Thymus (tissue), 11 donors: ENCODE data around the gene OLIG2. TPM values are rescaled to one million over a fixed set of nuclear protein-coding genes. Genes with fewer than 3 reads are reported as not detected.

ENCODE experiments used
- DNase-seq, 9 donors: peaks; one replicate each; pipeline ENCODE4 v3.0.0-alpha.2; 2013; ENCODE audit warnings: low spot score in 9 of 9, low read depth in 6 of 9, missing footprints in 1 of 9
- H3K27ac ChIP-seq, 2 donors: one replicate each; pipeline ENCODE4 v1.5.1; 2013; ENCODE audit warnings: control low read depth in 1 of 2, low read depth in 1 of 2, low read length in 1 of 2, mild to moderate bottlenecking in 1 of 2, moderate library complexity in 1 of 2
- H3K27me3 ChIP-seq, 2 donors: one replicate each; pipeline ENCODE4 v1.5.1; 2013; ENCODE audit warnings: low read length in 1 of 2; ENCODE audit not compliant: control insufficient read depth in 2 of 2, insufficient read depth in 1 of 2
- H3K36me3 ChIP-seq, 2 donors: one replicate each; pipeline ENCODE4 v1.5.1; 2013; ENCODE audit warnings: low read length in 1 of 2, mild to moderate bottlenecking in 1 of 2, moderate library complexity in 1 of 2; ENCODE audit not compliant: control insufficient read depth in 2 of 2, insufficient read depth in 2 of 2
- H3K4me1 ChIP-seq, 2 donors: one replicate each; pipeline ENCODE4 v1.5.1; 2013; ENCODE audit warnings: low read length in 2 of 2; ENCODE audit not compliant: control insufficient read depth in 2 of 2, insufficient read depth in 2 of 2
- H3K4me3 ChIP-seq, 2 donors: one replicate each; pipeline ENCODE4 v1.5.1; 2013; ENCODE audit warnings: low read length in 2 of 2, control low read depth in 1 of 2, mild to moderate bottlenecking in 1 of 2
- H3K9me3 ChIP-seq, 2 donors: one replicate each; pipeline ENCODE4 v1.5.1; 2013; ENCODE audit warnings: low read length in 1 of 2, mild to moderate bottlenecking in 1 of 2; ENCODE audit not compliant: control insufficient read depth in 2 of 2, insufficient read depth in 1 of 2
- WGBS: extraction: QIAGEN DNeasy Blood & Tissue Kit; methylation state at CpG from one replicate; pipeline ENCODE4 v1.1.7; 2013; 5-methylcytosine and 5-hydroxymethylcytosine counted together
- polyA plus RNA-seq: library from polyadenylated mRNA; stranded (reverse); fragments of 200-250 nt; gene quantifications from one replicate; pipeline ENCODE4 v1.2.3, GENCODE V29; 2013
- total RNA-seq: library from RNA; stranded (reverse); fragments of 120-200 nt; gene quantifications from one replicate; pipeline ENCODE4 v1.2.4, GENCODE V29; 2013
- donor health status: healthy.

The OLIG2 gene
- total and polyA plus RNA-seq, 2 donors: 0.02 to 0.05 TPM

DNA sequence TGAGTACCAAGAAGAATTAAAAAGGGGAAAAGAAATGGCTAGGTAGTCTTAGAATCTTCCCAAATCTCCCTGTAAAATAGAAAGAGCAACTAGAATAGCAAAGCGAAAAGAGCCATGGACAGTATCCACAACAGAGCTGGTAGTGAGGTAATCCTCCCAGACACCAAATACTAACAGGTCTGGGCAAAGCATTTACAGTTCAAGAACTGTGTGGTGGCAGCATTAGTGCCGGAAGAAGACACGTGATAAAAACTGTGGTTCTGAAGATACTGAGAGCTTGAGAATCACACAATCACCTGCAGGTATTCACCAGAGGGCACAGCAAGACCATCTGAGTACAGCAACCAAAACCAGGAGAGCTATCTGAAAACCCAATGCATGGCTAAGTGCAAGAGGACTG, 31.8 kb upstream of the OLIG2 start:
- Histone ChIP-seq H3K4me3 (no peak overlapping the region), H3K27ac (no peak overlapping the region), H3K36me3 (no peaks in the 10 kb centered on the region), H3K27me3 (peaks cover 0 to 13% of the 10 kb centered on the region in 2 donors), H3K9me3 (no peaks in the 10 kb centered on the region), H3K4me1 (no peaks in the 10 kb centered on the region)
- no peak for DNase-seq
- 90% methylated on average over 3 of the region's 3 CpGs for WGBS

DNA sequence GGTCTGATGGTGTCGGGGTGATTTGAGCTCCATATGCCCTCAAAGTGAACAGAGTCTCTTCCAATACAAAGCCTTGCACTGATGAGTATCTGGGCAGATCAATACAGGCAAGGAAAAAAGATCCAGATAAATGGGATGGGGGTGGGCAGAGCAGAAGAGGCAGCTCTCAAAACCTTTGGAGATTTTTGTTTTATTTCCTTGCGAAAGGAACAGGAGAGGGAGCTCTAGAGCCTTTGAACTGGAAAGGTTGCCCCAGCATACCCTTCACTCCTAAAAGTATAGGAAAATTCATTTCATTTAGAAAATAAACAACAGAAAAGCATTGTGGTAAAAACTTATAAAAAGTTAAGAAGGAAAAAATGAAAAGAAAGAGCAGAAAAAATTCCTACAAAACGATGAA, 31.4 kb upstream of the OLIG2 start:
- no peak overlapping the region for H3K27ac ChIP-seq
- 54% methylated on average over 3 of the region's 3 CpGs for WGBS
- peaks cover 0 to 11% of the 10 kb centered on the region in 2 donors for H3K27me3 ChIP-seq
- no peaks in the 10 kb centered on the region for H3K9me3 ChIP-seq
- no peak overlapping the region for H3K4me3 ChIP-seq
- no peaks in the 10 kb centered on the region for H3K36me3 ChIP-seq
- no peaks in the 10 kb centered on the region for H3K4me1 ChIP-seq
- peak in 3 of 9 donors; percentile 3 to 16 (median 6) for DNase-seq

DNA sequence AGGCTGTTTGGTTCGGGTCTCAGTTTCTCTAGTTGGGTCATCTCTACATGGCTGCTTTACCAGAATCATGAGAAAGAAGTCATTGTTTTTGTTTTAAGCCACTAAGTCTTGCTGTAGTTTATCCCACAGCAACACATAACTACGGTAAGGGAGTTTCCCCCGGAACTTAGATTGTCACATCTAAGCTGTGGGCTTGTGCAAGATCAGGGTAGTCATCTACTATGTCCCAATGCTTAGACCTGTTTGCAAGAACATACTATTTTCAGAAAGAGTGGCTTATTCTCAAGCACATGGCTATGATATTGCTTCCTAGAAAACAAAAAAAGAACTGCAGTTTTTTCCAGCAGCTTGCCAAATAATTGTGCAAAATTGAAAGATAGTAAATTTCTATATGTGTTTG, 18.0 kb upstream of the OLIG2 start:
- Histone ChIP-seq H3K4me3 (no peak overlapping the region), H3K27me3 (peaks cover 0 to 23% of the 10 kb centered on the region in 2 donors), H3K36me3 (no peaks in the 10 kb centered on the region), H3K27ac (no peak overlapping the region), H3K4me1 (no peaks in the 10 kb centered on the region), H3K9me3 (no peaks in the 10 kb centered on the region)
- DNase-seq: no peak
- 96% methylated on average over 3 of the region's 3 CpGs for WGBS

DNA sequence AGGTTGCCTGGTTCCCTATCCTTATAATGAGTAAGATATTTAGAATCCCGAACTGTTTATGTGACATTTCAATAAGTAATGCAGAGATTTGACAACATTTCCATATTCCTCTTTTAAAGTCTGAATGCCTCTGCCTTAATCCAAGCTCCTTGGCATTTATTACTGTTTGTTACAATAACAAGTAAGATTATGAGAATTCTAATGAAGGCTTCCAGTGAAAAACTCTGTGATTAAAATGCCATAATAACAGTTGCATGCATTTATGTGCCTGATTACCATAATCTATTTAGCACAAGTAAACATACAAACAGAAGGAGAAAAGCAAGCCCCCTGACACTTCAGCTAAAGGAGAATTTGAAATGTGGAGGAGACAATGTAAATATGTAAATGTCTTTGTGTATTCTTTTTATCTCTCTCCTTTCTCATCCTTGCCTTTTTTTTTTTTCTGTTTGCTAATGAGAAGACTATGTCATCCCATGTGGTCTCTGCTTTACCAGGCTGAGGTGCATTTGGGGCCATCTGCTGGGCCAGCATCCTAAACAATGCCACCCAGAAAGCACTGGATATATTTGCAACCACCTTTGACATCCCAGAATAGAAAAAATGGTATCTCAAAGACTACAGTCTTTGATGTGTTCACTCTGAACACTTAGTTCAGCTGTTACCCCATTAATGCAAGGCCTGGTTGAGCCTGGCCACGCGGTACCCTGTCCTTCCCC, 17.2 kb upstream of the OLIG2 start:
- Histone ChIP-seq H3K27ac (no peak overlapping the region), H3K27me3 (peaks cover 0 to 28% of the 10 kb centered on the region in 2 donors)

DNA sequence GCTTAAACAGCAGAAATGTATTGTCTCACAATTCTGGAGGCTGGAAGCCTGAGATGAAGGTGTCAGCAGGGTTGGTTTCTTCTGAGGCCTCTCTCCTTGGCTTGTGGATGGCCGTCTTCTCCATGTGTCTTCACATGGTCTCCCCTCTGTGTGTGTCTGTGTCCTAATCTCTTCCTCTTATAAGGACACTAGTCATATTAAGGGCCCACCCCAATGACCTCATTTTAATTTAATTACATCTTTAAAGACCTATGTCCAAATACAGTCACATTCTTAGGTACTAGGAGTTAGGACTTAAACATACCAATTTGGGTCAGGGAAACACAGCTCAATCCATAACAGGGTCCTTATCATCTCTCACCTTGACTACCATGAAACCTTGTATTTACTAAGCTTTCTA, 14.8 kb upstream of the OLIG2 start:
- no peak for DNase-seq
- H3K4me1 ChIP-seq: no peaks in the 10 kb centered on the region
- H3K9me3 ChIP-seq: no peaks in the 10 kb centered on the region
- no peaks in the 10 kb centered on the region for H3K36me3 ChIP-seq
- peaks cover under 1 to 48% of the 10 kb centered on the region in 2 donors for H3K27me3 ChIP-seq
- WGBS: 94% methylated on average over 1 of the region's 1 CpG
- H3K27ac ChIP-seq: no peak overlapping the region
- no peak overlapping the region for H3K4me3 ChIP-seq

More for the DNA sequence above, 17.2 kb upstream of the OLIG2 start:
- Histone ChIP-seq H3K9me3 (no peaks in the 10 kb centered on the region), H3K4me3 (no peak overlapping the region), H3K4me1 (no peaks in the 10 kb centered on the region), H3K36me3 (no peaks in the 10 kb centered on the region)
- 82% methylated on average over 3 of the region's 3 CpGs for WGBS
- no peak for DNase-seq

DNA sequence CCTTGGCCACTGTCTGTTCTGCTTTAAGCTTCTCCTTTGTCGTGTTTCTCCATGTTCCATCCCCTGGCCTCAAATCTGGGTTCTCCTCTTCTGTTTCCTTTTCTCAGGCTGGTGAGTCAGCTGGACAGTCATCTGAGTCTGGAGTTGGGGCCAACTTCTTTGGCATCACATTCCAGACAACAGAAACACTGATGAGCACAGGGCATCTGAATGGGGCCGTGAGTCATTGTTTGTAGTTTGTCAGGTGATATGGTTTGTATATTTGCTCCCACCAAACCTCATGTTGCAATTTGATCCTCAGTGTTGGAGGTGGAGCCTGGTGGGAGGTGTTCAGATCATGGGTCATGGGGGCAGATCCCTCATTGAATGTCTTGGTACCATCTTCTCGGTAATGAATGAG, 14.3 kb upstream of the OLIG2 start:
- H3K27ac ChIP-seq: no peak overlapping the region

DNA sequence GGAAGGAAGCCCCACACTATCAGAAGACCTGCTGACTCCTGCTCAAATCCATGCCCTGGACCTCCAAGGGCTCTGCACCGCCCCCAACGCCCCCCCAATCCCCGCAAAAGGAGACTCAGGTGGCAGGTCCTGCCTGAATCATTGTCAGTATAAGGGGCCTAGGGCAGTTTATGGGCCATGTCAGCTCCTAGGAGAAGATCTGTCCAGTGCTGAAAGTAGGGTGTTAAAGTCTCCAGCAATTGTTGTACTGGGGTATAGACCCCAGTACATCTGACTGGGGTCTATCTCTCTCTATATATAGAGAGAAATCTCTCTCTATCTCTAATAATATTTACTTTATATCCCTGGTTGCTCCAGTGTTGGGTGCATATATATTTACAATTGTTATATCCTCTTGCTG, 12.1 kb upstream of the OLIG2 start:
- Histone ChIP-seq H3K27ac (no peak overlapping the region), H3K36me3 (no peaks in the 10 kb centered on the region), H3K9me3 (no peaks in the 10 kb centered on the region), H3K4me1 (no peaks in the 10 kb centered on the region), H3K4me3 (no peak overlapping the region), H3K27me3 (peaks cover 22 to 66% of the 10 kb centered on the region in 2 donors)
- WGBS: 88% methylated on average over 3 of the region's 3 CpGs
- DNase-seq: no peak

More for the DNA sequence above, 14.3 kb upstream of the OLIG2 start:
- no peaks in the 10 kb centered on the region for H3K9me3 ChIP-seq
- 88% methylated on average over 3 of the region's 3 CpGs for WGBS
- no peak for DNase-seq
- no peak overlapping the region for H3K4me3 ChIP-seq
- peaks cover 6 to 49% of the 10 kb centered on the region in 2 donors for H3K27me3 ChIP-seq
- H3K36me3 ChIP-seq: no peaks in the 10 kb centered on the region
- no peaks in the 10 kb centered on the region for H3K4me1 ChIP-seq

DNA sequence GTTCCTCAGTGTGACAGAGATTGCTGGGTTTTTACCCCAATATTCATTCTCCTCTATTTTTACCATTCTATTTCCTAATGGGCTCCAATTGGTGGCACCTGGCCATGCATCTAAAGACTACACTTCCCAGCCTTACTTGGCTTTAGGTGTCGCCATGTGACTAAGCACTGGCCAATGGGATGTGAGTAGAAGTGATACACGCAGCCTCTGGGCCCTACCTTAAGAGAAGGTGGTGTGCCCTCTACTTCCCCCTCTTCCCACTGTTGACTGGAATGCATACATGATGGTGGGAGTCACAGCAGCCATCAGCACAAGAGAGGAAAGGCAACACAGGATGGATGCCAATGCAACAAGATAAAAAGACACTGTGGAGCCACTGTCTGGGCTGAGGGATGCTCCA, 11.4 kb upstream of the OLIG2 start:
- H3K36me3 ChIP-seq: no peaks in the 10 kb centered on the region
- no peak overlapping the region for H3K27ac ChIP-seq
- no peaks in the 10 kb centered on the region for H3K9me3 ChIP-seq
- 90% methylated on average over 2 of the region's 2 CpGs for WGBS
- no peaks in the 10 kb centered on the region for H3K4me1 ChIP-seq
- H3K27me3 ChIP-seq: peaks cover 29 to 70% of the 10 kb centered on the region in 2 donors
- H3K4me3 ChIP-seq: no peak overlapping the region
- DNase-seq: no peak

DNA sequence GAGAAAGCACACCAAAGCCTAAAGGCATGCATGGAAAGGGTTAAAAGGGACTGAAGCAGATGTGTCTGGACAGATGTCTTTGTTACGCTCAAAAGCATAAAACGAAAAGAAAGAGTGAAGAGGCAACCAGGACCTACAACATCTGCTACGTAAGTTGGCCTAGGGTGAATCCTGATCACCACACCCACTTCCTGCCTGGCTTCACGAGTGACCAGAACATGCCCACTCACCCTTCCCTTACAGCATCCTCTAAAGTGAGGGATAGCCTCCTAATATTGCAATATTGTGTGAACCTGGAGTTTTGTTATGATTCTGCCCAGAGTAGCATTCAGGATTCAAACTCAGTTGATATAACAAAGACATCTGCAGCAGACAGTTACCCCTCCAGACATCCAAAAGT, 10.6 kb upstream of the OLIG2 start:
- no peak overlapping the region for H3K4me3 ChIP-seq
- no peaks in the 10 kb centered on the region for H3K36me3 ChIP-seq
- no peak overlapping the region for H3K27ac ChIP-seq
- H3K9me3 ChIP-seq: no peaks in the 10 kb centered on the region
- 69% methylated on average over 4 of the region's 4 CpGs for WGBS
- H3K27me3 ChIP-seq: peaks cover 37 to 74% of the 10 kb centered on the region in 2 donors
- no peak for DNase-seq
- H3K4me1 ChIP-seq: no peaks in the 10 kb centered on the region
